Epidermal melanocyte (primary cell): ENCODE data around the gene NEK4.
A peak's percentile ranks its signal among the peaks of the same experiment; 100 is the strongest.

Experiments used
- DNase-seq: peaks from one replicate; pipeline ENCODE4 v3.0.0; 2011; ENCODE audit warnings: low spot score; ENCODE audit not compliant: insufficient read length

Gene NEK4

GRCh38 chr3:52793702-52794611, 23.2 kb upstream of the NEK4 start:
- DNase-seq, result no peak

- no peak for DNase-seq
Observed at GRCh38 chr3:52792961-52793695, 22.4 kb upstream of the NEK4 start.

DNA sequence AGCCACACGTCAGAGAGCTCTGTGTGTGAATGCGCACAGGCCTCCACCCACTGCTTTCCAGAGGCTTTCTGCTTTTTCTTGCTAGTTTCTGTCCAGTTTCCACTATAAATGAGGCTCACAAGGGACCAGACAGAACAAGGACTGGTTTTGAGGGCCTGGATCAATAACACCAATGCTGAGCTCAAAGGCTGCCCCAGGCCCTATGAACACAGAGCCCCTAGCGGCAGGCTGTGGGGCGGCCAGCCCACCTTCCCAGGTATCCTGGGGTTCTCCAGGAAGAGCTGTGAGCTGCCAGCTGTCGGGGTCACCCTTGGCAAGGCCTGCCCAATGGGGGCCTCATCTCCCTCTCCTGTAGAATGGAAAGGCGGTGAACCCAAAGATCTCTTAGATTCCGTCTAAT, 21.7 kb upstream of the NEK4 start:
- DNase-seq, result no peak

DNA sequence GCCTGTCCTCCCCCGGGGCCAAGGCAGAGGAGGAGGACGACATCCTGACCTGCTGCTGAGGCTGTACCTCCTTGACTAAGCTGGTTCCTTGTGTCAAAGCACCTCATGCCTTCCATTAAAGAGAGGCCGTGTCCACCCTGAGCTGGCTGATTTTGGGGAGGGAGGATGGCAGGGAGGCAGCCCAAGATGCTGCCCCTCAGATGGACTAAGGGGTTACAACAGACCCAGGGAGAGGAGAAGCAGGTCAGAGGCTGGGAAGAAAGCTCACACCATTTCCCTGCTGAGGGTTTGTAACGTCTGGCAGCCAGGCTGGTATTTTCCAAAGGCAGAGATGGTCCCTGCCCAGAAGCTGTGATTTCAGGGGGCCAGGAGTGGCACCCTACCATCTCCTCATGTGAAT, 21.2 kb upstream of the NEK4 start:
- no peak for DNase-seq

DNA sequence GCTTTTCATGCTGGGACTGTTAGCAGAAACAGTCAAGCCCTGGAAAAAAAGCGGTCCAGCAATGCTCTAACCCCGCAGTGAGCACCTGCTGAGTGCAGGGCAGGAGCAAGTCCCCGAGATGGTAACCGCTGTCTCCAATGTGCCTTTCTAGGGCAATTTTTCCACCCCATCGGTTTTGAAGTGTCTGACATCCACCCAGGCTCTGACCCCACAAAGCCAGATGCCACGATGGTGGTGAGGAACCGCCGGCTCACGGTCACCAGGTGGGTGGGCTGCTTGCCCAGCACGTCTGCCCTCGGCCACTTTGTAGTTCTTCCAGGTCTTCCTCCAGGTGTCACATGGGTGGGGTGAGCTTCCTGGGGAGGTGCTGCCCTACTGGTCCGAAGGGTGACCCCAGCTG, 20.6 kb upstream of the NEK4 start:
- DNase-seq, result peak; percentile 6

GRCh38 chr3:52790741-52791140, 20.0 kb upstream of the NEK4 start:
- no peak for DNase-seq

DNA sequence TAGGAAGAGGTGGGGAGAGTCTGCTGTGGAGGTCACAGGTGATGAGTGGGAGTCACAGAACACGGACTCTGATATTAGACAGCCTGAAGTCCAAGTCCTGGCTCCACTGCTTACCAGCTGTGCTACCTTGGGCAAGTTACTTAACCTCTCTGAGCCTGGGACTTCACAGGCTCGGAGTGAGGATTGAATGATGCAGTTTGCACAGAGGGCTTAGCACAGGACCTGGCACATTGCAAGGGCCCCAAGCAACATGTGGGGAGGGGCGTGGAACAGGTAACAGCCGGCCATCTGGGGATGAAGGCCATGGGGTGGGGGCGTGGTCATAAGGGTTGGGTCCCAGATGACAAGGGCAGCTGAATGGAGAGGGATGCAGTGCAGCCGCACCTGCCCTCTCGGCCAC, 19.6 kb upstream of the NEK4 start:
- DNase-seq, result no peak

DNA sequence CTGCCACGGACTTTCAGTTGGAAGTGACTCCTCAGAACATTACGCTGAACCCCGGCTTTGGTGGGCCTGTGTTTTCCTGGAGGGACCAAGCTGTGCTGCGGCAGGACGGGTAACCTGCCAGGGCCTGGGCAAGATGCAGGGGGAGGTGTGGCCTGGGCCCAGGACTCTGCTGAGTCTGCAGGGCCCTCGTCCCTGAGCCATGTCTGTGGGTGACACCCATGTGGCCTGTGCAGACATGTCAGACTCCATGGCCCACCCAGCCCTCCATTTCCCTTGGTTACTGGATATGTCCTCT, 19.0 kb upstream of the NEK4 start:
- no peak for DNase-seq

GRCh38 chr3:52788890-52789745, 18.4 kb upstream of the NEK4 start:
- no peak for DNase-seq

GRCh38 chr3:52787672-52788625, 17.2 kb upstream of the NEK4 start:
- DNase-seq, result peak; percentile 4

GRCh38 chr3:52787246-52787645, 16.5 kb upstream of the NEK4 start:
- no peak for DNase-seq

GRCh38 chr3:52786330-52787215, 15.8 kb upstream of the NEK4 start:
- no peak for DNase-seq

- no peak for DNase-seq
Observed at GRCh38 chr3:52784931-52785590, 14.3 kb upstream of the NEK4 start.

- DNase-seq, result no peak
Observed at GRCh38 chr3:52784021-52784621, 13.4 kb upstream of the NEK4 start.

DNA sequence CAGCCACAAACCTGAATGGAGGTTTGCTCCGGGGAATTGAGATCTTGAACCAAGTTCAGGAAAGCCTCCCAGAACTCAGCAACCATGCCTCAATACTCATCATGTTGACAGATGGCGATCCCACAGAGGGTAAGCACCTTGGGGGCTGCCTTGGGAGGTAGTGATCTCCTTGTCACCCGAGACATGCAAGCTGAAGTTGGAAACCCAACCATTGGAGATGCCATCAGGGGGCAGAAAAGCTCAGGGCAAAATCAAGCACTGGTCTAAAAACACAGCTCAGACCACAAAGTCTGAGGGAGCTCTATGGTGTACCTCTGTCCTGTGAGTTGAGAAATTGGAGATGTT, 12.4 kb upstream of the NEK4 start:
- no peak for DNase-seq

DNA sequence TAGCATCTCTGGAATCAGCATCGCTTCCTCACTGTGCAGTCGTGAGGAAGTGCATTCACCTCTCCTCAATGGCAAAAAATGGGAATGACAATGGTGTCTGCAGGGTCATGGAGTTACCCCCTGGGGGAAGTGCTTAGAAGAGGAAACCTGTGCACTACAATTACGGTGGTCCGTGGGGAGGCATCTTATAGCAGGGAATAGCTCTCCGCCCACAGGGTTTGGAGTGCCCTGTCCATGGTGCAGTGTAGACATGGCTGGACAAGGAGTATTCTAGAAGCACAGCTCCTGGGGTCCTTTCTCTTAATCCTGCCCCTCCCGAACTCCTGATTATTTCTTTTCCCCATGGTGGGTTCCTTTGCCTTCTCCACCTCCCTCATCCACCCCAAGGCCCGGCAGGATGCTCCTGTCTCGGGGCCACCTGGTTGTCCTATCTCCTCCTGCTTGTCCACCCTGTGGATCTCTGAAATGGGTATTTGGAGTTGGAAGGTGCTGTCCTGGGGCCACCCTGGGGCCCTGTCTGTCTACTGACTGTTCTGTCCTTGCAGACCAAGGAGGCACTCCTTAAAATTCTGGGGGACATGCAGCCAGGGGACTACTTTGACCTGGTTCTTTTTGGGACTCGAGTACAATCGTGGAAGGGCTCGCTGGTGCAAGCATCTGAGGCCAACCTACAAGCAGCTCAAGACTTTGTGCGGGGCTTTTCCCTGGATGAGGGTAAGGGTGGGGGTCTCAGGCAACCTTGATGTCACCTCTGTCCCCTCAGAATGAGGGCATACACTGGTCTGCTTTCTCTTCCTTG, 11.9 kb upstream of the NEK4 start:
- DNase-seq, result no peak

DNA sequence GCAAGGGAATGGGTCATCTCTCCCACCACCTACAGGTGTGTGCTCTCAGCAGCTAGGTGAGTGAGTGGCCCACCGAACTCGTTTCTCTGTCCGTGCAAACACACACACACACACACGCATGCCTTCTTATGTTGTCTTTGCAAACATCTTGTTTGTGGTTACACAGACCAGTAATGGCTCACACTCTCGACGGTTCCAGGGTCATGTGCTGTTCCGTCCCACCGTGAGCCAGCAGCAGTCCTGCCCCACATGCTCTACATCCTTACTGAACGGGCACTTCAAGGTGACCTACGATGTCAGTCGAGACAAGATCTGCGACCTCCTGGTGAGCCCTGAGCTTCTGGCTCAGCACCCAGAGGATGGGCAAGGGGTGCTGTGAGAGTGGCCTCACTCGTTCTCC, 11.0 kb upstream of the NEK4 start:
- no peak for DNase-seq
